ENCODE data around the gene NMUR2. TPM values are rescaled to one million over a fixed set of nuclear protein-coding genes. Genes with fewer than 3 reads are reported as not detected.
A peak's percentile ranks its signal among the peaks of the same experiment; 100 is the strongest.

The NMUR2 gene
- total RNA-seq, 1 experiment from 2014 or later = not detected

DNA sequence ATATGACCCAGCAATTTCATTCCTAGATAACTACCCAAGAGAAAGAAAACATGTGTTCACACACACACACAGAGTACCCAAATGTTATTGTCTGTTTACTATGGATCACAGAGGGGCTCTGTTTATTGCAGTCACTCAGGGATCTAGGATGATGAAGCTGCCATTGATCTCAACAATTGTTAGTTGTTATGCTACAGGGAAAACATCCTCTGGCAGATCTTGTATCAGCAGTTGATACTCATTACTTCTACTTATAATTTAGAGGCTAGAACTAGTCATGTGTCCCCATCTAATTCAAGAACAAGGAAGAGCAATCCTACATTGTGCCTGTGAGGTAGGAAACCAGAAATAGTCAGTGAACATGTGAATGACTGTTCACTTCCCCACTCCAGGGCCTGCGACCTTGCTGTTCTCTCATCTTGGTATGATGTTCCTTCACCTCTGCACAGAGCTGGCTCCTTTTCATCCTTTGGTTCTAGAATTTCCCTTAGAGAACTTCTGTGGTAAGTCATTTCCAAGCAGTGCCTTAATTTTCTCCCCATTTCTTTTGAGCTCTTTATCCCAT, 30.3 kb downstream of the NMUR2 start:
- in situ Hi-C loops (cut with HindIII; ENCODE audit: low sequenced_read_pairs) = no loop called here
- DNase-seq (ENCODE audit: low spot score) = no peak

DNA sequence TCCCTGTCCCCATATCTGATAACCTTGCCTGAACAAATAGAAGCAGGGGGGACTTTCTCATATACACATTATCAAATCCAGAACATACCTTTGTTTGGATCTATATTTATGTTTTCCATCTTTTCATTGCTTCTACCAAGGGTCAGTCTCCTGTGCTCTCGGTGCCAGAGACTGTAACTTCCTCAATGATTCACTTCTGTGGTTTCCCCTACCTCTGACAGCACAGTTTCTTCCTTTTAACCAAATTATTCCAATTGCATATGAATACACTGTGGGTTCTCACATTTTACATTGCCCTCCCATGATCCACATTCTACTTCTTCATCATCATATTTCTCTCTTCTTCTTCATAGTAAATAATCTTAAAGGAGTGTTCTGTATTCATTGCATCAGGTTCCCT, 32.2 kb downstream of the NMUR2 start:
- no peak for DNase-seq (ENCODE audit: low spot score)
- in situ Hi-C loops (cut with HindIII; ENCODE audit: low sequenced_read_pairs) = no loop called here

DNA sequence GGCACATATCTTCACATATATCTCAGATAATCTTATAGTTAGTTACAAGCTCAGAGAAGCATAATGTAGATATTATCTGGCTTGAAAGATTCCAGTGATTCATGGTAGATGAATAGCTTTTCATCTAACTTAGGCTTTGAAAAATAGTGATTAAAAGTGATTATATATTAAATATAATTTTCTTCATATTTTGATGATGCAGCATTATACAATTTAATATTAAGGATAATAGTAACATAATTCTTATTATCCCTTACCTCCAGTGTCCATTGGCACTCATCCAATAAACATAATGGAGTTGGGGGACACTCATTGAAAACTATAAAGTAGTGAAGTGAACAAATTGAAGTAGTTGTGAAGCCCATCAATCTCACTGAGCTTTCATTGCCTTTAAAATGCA, 35.8 kb downstream of the NMUR2 start:
- no peak for DNase-seq (ENCODE audit: low spot score)
- in situ Hi-C loops (cut with HindIII; ENCODE audit: low sequenced_read_pairs) = no loop called here

DNA sequence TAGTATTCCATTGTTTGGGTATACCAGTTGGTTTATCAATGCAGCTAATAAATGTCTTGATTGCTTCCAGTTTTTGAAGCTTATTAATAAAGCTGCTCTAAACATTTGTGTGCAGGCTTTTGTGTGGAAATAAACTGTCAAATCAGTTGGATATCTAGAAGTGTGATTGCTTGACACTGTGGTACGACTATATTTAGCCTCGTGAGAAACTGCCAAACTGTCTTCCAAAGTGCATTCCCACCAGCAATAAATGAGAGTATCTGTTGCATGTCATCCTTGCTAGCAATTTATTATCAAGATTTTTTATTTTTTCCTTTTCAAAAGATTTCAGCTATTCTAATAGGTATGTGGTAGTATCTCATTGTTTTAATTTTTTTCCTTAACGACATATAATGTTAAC, 37.5 kb downstream of the NMUR2 start:
- no peak for DNase-seq (ENCODE audit: low spot score)
- in situ Hi-C loops (cut with HindIII; ENCODE audit: low sequenced_read_pairs) = no loop called here

DNA sequence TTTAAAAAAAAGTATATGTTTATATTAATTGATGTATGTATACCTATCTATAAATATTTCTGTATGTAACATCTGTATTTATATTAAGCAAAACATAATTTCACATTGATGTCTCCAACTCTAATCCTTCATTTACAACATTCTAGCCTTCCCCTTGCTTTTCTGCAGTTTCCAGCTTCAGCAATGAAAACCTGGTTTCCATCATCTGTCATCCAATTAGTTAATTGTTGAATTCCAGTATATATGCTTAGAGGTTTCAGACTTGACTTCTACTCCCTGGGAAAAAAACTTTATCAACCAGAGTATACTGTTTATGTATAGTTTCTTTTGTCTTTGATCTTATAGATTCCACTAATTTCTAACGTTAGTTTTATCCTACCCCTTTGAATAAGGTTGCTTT, 38.4 kb downstream of the NMUR2 start:
- no peak for DNase-seq (ENCODE audit: low spot score)
- in situ Hi-C loops (cut with HindIII; ENCODE audit: low sequenced_read_pairs) = no loop called here

DNA sequence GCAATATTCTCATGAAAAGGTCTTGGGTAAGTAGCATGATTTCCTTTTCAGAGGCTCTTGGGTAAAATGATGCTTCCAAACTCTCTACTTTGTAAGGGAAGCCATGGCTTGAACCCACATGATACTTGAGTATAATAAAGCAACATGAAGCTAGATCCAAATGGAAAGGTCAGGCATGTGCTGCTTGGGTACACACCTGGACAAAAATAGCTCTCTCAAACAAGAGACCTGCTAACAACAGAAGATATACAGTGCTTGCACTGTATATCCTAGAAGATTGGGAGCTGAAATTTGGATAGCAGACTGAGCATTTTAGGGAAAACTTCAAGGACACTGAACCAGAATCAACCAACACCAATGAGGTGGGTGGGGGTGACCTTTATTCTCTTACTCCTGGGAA, 40.2 kb downstream of the NMUR2 start:
- in situ Hi-C loops (cut with HindIII; ENCODE audit: low sequenced_read_pairs) = no loop called here
- DNase-seq (ENCODE audit: low spot score) = no peak

DNA sequence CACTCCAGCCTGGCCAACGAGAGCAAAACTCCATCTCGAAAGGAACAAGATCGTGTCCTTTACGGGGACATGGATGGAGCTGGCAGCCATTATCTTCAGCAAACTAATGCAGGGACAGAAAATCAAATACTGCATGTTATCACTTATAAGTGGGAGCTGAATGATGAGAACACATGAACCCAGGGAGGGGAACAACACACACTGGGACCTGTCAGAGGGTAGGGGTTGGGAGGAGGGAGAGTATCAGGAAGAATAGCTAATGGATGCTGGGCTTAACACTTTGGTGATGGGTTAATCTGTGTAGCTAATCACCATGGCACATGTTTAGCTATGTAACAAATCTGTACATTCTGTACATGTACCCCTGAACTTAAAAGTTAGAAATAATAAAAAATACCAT, 40.9 kb downstream of the NMUR2 start:
- DNase-seq (ENCODE audit: low spot score) = no peak
- in situ Hi-C loops (cut with HindIII; ENCODE audit: low sequenced_read_pairs) = no loop called here

DNA sequence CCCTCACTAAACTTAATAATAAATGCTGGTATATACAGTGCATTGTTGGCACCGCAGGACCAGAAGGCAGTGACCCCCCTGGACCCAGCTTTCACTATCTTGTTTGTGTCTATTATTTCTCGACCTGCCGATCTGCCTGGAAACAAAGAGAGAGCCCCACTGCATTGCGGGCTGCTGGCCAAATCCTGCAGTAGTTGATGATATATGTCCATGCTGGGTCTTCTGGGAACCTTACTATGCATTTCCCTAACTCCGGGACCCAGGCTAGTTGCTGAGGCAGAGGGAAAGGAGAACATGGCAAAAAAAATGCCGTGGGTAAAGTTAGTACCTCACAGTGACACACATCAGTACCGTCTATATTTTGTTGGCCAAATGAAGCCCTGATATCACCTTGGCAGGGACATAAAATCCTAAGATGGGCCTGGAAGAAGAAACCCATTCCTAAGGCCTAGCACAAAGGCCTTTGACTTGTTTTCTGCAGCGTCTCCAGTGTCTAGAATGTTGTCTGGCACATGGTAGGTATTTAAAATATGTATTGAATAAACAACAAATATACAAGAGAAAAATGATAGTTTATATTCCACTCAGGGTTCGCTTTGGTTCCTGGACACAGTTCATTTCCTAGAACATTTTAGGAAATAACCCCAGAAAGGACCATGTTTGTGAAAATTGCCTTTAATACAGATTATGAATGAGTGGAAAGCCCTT, 46.1 kb downstream of the NMUR2 start:
- in situ Hi-C loops (cut with HindIII; ENCODE audit: low sequenced_read_pairs) = no loop called here
- DNase-seq (ENCODE audit: low spot score) = no peak

DNA sequence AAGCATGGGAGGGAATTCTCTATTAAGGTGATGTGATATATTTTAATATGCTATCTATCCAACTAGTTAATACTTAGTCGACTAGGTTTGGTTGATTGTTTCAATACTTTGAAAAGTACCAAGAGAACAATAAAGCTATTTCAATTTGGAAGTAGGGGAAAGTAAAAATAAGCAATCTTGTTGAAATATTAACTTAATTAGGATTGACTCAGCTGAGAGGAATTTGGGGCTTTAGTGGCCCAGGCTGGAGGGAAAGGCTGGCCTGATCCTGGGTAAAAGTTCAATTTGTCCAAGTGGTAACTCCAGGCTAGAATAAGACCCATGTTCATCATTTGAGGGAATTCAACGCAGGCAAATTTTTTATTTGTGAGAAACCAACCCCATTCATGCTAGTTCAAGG, 48.6 kb downstream of the NMUR2 start:
- no peak for DNase-seq (ENCODE audit: low spot score)
- in situ Hi-C loops (cut with HindIII; ENCODE audit: low sequenced_read_pairs) = no loop called here

DNA sequence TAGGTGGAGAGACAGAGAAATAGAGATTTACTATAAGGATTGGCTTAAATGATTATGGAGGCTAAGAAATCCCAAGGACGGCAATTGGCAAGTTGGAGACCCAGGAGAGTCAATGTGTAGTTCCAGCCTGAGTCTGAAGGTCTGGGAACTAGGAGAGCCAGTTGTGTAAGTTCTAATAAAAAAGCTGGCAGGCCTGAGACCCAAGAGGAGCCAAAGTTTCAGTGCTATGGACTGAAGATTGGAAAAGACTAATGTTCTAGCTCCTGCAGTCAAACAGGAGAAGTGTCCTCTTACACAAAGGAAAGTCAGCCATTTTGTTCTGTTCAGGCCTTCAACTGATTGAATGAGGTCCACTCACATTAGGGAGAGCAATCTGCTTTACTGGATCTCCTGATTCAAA, 50.0 kb downstream of the NMUR2 start:
- in situ Hi-C loops (cut with HindIII; ENCODE audit: low sequenced_read_pairs) = no loop called here
- DNase-seq (ENCODE audit: low spot score) = no peak

DNA sequence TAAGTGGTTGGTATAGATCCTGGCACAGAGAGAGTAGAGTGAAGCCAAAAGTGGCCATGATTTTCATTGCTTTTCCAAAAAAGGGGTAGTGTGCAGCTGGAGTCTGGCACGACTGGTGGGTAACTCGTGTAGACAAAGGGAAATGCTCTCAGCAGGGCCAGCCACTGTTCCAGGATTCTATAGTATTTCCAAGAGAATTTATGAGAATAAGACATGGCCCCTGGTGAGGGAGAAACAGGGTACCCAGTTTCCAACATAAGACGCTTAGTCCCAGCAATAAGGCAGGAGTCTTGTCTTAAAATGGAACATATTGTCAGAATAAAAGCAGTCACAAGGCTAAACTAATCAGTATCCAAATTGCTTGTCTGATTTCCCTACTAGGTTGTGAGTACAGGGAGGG, 52.1 kb downstream of the NMUR2 start:
- in situ Hi-C loops (cut with HindIII; ENCODE audit: low sequenced_read_pairs) = no loop called here

DNA sequence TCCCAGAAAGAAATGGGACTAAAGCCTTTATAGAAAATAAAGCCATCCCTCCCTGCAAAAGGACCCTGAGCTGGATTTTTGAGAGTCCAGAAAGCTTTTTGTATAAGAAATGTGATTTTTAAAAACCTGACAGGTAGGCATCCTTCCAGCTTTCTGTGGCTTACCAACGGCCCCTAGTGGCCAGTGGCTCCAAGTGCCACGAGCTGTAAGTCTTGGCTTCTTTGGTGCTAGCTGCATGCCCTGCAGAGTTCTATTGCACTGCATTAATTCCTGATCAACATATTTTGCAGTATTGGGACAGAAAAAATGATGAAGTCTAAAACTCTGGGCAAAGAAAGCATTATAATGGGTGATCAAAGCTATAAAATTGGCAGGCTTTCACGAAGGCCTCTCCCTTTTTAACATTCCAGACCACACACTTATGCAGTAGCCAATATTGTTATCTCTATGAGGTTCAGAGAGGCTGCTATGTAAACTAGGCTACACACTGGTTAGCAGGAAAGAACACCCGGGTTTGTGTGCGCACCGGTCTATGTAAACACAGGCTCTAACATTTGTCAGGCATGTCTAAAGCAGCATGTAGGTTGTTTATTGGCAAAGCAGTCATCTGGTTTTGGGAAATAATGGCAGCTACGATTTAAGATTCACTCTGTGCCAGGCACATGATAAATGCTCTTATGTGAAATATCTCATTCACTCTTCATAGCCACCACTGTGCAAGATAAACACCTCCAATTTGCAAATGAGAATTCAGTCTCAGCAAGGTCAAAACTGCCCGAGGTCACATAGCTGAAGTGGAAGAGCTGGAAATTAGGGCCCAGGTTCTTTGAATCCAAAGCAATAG, 55.2 kb downstream of the NMUR2 start:
- DNase-seq (ENCODE audit: low spot score) = peak; percentile 79
- in situ Hi-C loops (cut with HindIII; ENCODE audit: low sequenced_read_pairs) = no loop called here

More for the DNA sequence above, 52.1 kb downstream of the NMUR2 start:
- DNase-seq (ENCODE audit: low spot score) = no peak
